Liver (tissue), 9 donors: ENCODE measurements around the gene SYCN. TPM values are rescaled to one million over a fixed set of nuclear protein-coding genes. Genes with fewer than 3 reads are reported as not detected.
A peak's percentile ranks its signal among the peaks of the same experiment; 100 is the strongest.
"Not testable (repeated sequence)": the region's sequence is repeated elsewhere in the genome, so short reads cannot be mapped to it uniquely, and the experiment has no call there.

ENCODE experiments used
- DNase-seq: peaks from one replicate; pipeline ENCODE4 v3.0.0-alpha.2; 2017; ENCODE audit warnings: low spot score
- H3K27ac ChIP-seq, 2 donors: one replicate each; pipeline ENCODE4 v1.7.0; 2013; ENCODE audit warnings: inconsistent platforms in 2 of 2, low read length in 2 of 2, control low read depth in 1 of 2, low read depth in 1 of 2, mild to moderate bottlenecking in 1 of 2
- H3K27me3 ChIP-seq, 4 donors: one replicate each; pipeline versions ENCODE4 v1.6.1 to v1.7.0; 2013; ENCODE audit warnings: low read length in 3 of 4, inconsistent platforms in 1 of 4, mild to moderate bottlenecking in 1 of 4, moderate library complexity in 1 of 4; ENCODE audit not compliant: control insufficient read depth in 4 of 4, insufficient read depth in 4 of 4
- H3K36me3 ChIP-seq, 4 donors: one replicate each; pipeline versions ENCODE4 v1.6.1 to v1.7.0; 2013; ENCODE audit warnings: low read length in 3 of 4, mild to moderate bottlenecking in 3 of 4, low read depth in 1 of 4, moderate library complexity in 1 of 4; ENCODE audit not compliant: control insufficient read depth in 4 of 4, insufficient read depth in 3 of 4
- H3K4me1 ChIP-seq, 4 donors: one replicate each; pipeline versions ENCODE4 v1.6.1 to v1.7.0; 2013; ENCODE audit warnings: low read length in 3 of 4, mild to moderate bottlenecking in 3 of 4, moderate library complexity in 1 of 4; ENCODE audit not compliant: control insufficient read depth in 4 of 4, insufficient read depth in 4 of 4
- H3K4me3 ChIP-seq, 3 donors: one replicate each; pipeline versions ENCODE4 v1.6.1 to v1.7.0; 2013; ENCODE audit warnings: low read length in 3 of 3, control low read depth in 1 of 3, low read depth in 1 of 3, mild to moderate bottlenecking in 1 of 3
- H3K9ac ChIP-seq, 2 donors: one replicate each; pipeline ENCODE4 v1.7.0; 2013; ENCODE audit warnings: low read length in 2 of 2, mild to moderate bottlenecking in 2 of 2, moderate library complexity in 2 of 2, control low read depth in 1 of 2, low read depth in 1 of 2
- H3K9me3 ChIP-seq, 4 donors: one replicate each; pipeline versions ENCODE4 v1.6.1 to v1.7.0; 2013; ENCODE audit warnings: low read length in 3 of 4; ENCODE audit not compliant: control insufficient read depth in 4 of 4
- ATF3 ChIP-seq: IDR thresholded peaks from 2 replicates; pipeline ENCODE4 v1.6.1; 2016; ENCODE audit warnings: antibody characterized with exemption
- CTCF ChIP-seq: fragments of 150-350 bp; IDR thresholded peaks from 2 replicates; pipeline ENCODE4 v1.5.1; 2017; ENCODE audit warnings: improper control_type of control experiment, low read depth, low read length; ENCODE audit not compliant: missing input control
- FOXA1 ChIP-seq: IDR thresholded peaks from 2 replicates; pipeline ENCODE4 v1.6.1; 2016; ENCODE audit warnings: antibody characterized with exemption
- FOXA2 ChIP-seq: IDR thresholded peaks from 2 replicates; pipeline ENCODE4 v1.6.1; 2016; ENCODE audit warnings: antibody characterized with exemption
- GABPA ChIP-seq, 2 donors: IDR thresholded peaks in 1 of 2; conservative IDR thresholded peaks in 1 of 2; 2 replicates each; pipeline ENCODE4 v1.6.1; 2016; ENCODE audit warnings: antibody characterized with exemption in 2 of 2, mild to moderate bottlenecking in 1 of 2, moderate library complexity in 1 of 2
- HNF4A ChIP-seq, 2 donors: conservative IDR thresholded peaks; 2 replicates each; pipeline ENCODE4 v1.6.1; 2016; ENCODE audit warnings: antibody characterized with exemption in 2 of 2, mild to moderate bottlenecking in 2 of 2
- HNF4G ChIP-seq: IDR thresholded peaks from 2 replicates; pipeline ENCODE4 v1.6.1; 2016; ENCODE audit warnings: antibody characterized with exemption
- JUND ChIP-seq, 2 donors: IDR thresholded peaks; 2 replicates each; pipeline ENCODE4 v1.6.1; 2016; ENCODE audit warnings: antibody characterized with exemption in 2 of 2
- MAX ChIP-seq: IDR thresholded peaks from 2 replicates; pipeline ENCODE4 v1.6.1; 2016; ENCODE audit warnings: antibody characterized with exemption
- NR2F2 ChIP-seq: IDR thresholded peaks from 2 replicates; pipeline ENCODE4 v1.6.1; 2016; ENCODE audit warnings: antibody characterized with exemption
- RAD21 ChIP-seq, 2 donors: IDR thresholded peaks; 2 replicates each; pipeline ENCODE4 v1.6.1; 2016; ENCODE audit warnings: antibody characterized with exemption in 2 of 2, mild to moderate bottlenecking in 2 of 2
- SP1 ChIP-seq: IDR thresholded peaks from 2 replicates; pipeline ENCODE4 v1.6.1; 2018; ENCODE audit warnings: antibody characterized with exemption, mild to moderate bottlenecking
- TAF1 ChIP-seq: conservative IDR thresholded peaks from 2 replicates; pipeline ENCODE4 v1.6.1; 2016; ENCODE audit warnings: antibody characterized with exemption, mild to moderate bottlenecking
- YY1 ChIP-seq: IDR thresholded peaks from 2 replicates; pipeline ENCODE4 v1.6.1; 2016; ENCODE audit warnings: antibody characterized with exemption, mild to moderate bottlenecking
- WGBS: extraction: QIAGEN DNeasy Blood & Tissue Kit; methylation state at CpG from one replicate; pipeline ENCODE4 v1.1.7; 2013; 5-methylcytosine and 5-hydroxymethylcytosine counted together
- polyA plus RNA-seq, 2 donors: library from polyadenylated mRNA; stranded (reverse) in 1 of 2; unstranded in 1 of 2; fragments of 200-250 nt in 1 of 2; fragments of >200 nt in 1 of 2; fragmentation: Nextera tagmentation in 1 of 2; extraction: Ambion mirVana in 1 of 2; gene quantifications; one replicate each; pipeline versions ENCODE4 v1.2.1 to v1.2.3, GENCODE V29; 2013 to 2015
- total RNA-seq, 2 donors: library from RNA; depleted of rRNA; stranded (reverse); fragments of >200 nt; gene quantifications; one replicate each; pipeline ENCODE4 v1.2.3, GENCODE V29; 2014
- donor health status: healthy.
- donor health status: healthy.
- donor health status: healthy.
- donor health status: healthy.
- donor health status: healthy.

SYCN gene
- total and polyA plus RNA-seq, 4 donors: not detected

- peak; percentile 41 for DNase-seq
- H3K27me3 ChIP-seq: peaks cover 0 to 2% (median 0%) of the 10 kb centered on the region in 4 donors
- H3K9ac ChIP-seq: no peak overlapping the region
- peaks cover 3 to 20% (median 15%) of the 10 kb centered on the region in 4 donors for H3K4me1 ChIP-seq
- 37% methylated on average over 42 of the region's 42 CpGs for WGBS
- no peak overlapping the region for H3K27ac ChIP-seq
- TF ChIP-seq GABPA (IDR thresholded peaks at IDR 0.05 in 1 of 2, conservative IDR thresholded peaks at IDR 0.05 in 1 of 2) (no peak), MAX (no peak), FOXA1 (no peak), TAF1 (no peak), JUND (IDR thresholded peaks at IDR 0.05) (no peak), CTCF (no peak), RAD21 (IDR thresholded peaks at IDR 0.05) (no peak), NR2F2 (no peak), ATF3 (no peak), FOXA2 (no peak), HNF4G (no peak), YY1 (no peak), SP1 (no peak), HNF4A (conservative IDR thresholded peaks at IDR 0.05) (no peak)
- H3K9me3 ChIP-seq: no peaks in the 10 kb centered on the region
- H3K36me3 ChIP-seq: no peaks in the 10 kb centered on the region
- no peak overlapping the region for H3K4me3 ChIP-seq
Measured at GRCh38 chr19:39246951-39247669, 43.0 kb upstream of the SYCN start.

GRCh38 chr19:39245166-39245565, 41.1 kb upstream of the SYCN start:
- WGBS: no CpG with 5 or more reads among the region's 1 CpG
- not testable (repeated sequence) for H3K27me3 ChIP-seq, H3K36me3 ChIP-seq, H3K9ac ChIP-seq, DNase-seq, H3K9me3 ChIP-seq, H3K27ac ChIP-seq, H3K4me3 ChIP-seq
- peaks cover 3 to 20% (median 15%) of the 10 kb centered on the region in 4 donors for H3K4me1 ChIP-seq

GRCh38 chr19:39244410-39245100, 40.5 kb upstream of the SYCN start, which contains the start of gene IFNL3:
Gene IFNL3 (minus strand): TSS chr19:39245006. CDS start chr19:39244967, 39 bp downstream.
- H3K9me3 ChIP-seq, H3K27me3 ChIP-seq, H3K4me3 ChIP-seq, H3K9ac ChIP-seq, H3K36me3 ChIP-seq, H3K27ac ChIP-seq, DNase-seq: not testable (repeated sequence)
- peaks cover 3 to 18% (median 14%) of the 10 kb centered on the region in 4 donors for H3K4me1 ChIP-seq
- 79% methylated on average over 12 of the region's 12 CpGs for WGBS

GRCh38 chr19:39243741-39244140, 39.7 kb upstream of the SYCN start:
- not testable (repeated sequence) for H3K27ac ChIP-seq, H3K9ac ChIP-seq, DNase-seq, H3K36me3 ChIP-seq, H3K27me3 ChIP-seq, H3K9me3 ChIP-seq, H3K4me3 ChIP-seq
- WGBS: 69% methylated on average over 13 of the region's 13 CpGs
- peaks cover 2 to 13% (median 8%) of the 10 kb centered on the region in 4 donors for H3K4me1 ChIP-seq
